Bronchial epithelial cell (primary cell): Measurements from ENCODE around the gene CEACAM16. TPM values are rescaled to one million over a fixed set of nuclear protein-coding genes. Genes with fewer than 3 reads are reported as not detected.
A peak's percentile ranks its signal among the peaks of the same experiment; 100 is the strongest.

Experiments used
- DNase-seq: peaks from one replicate; pipeline ENCODE4 v3.0.0-alpha.2; 2010; ENCODE audit warnings: low read depth
- FAIRE-seq: peaks from 2 replicates; lab custom pipeline; 2011; peaks lifted over from hg19 to GRCh38; lab: Jason Lieb, UNC
- H3K27me3 ChIP-seq: 2 replicates; pipeline ENCODE4 v1.5.1; 2011; ENCODE audit warnings: low read length; ENCODE audit not compliant: control insufficient read depth, insufficient read depth
- H3K36me3 ChIP-seq: 2 replicates; pipeline ENCODE4 v1.5.1; 2011; ENCODE audit warnings: low read length; ENCODE audit not compliant: control insufficient read depth, insufficient read depth
- H3K4me3 ChIP-seq: 2 replicates; pipeline ENCODE4 v1.5.1; 2011; ENCODE audit warnings: mild to moderate bottlenecking, low read depth, low read length, control low read depth
- total RNA-seq: library from RNA; depleted of rRNA; stranded (reverse); fragments of >200 nt; gene quantifications from 2 replicates; pipeline ENCODE4 v1.2.1, GENCODE V29; 2014
- TF ChIP-seq, protein P1 (sequence below): IDR thresholded peaks from 2 replicates; pipeline ENCODE4 v1.5.1; 2011; ENCODE audit warnings: mild to moderate bottlenecking, moderate library complexity, low read length, control low read depth, inconsistent platforms; ENCODE audit not compliant: insufficient read depth, severe bottlenecking

CEACAM16 gene
- total RNA-seq, 1 donor from 2014 or later = not detected

DNA sequence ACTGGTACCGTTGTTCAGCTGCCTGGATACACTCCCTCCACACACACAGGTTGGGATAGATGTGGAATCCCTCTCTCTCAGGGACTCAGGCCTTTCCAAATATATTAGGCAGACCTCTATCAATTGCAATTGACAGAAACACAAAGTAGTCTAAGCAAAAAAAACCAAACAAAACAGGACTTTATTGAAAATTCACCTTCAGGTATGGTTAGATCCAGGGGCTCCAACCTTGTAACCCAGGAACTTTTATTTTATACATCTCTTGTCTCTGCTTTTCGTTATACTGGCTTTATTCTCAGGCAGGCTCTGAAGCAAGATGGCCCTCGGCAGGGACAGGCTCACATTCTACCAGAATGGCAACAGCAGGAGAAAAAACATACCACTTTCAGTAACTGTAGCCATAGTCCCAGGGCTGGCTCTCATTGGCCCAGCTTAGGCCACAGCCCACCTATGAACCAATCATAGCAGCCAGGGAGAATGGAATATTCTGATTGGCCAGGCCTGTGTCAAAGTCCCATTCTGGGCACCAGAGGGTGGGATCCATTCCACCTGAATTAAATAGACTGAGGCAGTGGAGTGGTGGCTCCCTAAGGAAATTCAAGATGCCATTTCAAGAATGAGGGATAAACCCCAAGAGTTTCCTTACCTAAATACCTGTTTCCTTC, 40.8 kb upstream of the CEACAM16 start:
- FAIRE-seq = peak; percentile 66
- no peak for DNase-seq
- H3K4me3 ChIP-seq = no peak overlapping the region
- TF ChIP-seq, protein P1, sequence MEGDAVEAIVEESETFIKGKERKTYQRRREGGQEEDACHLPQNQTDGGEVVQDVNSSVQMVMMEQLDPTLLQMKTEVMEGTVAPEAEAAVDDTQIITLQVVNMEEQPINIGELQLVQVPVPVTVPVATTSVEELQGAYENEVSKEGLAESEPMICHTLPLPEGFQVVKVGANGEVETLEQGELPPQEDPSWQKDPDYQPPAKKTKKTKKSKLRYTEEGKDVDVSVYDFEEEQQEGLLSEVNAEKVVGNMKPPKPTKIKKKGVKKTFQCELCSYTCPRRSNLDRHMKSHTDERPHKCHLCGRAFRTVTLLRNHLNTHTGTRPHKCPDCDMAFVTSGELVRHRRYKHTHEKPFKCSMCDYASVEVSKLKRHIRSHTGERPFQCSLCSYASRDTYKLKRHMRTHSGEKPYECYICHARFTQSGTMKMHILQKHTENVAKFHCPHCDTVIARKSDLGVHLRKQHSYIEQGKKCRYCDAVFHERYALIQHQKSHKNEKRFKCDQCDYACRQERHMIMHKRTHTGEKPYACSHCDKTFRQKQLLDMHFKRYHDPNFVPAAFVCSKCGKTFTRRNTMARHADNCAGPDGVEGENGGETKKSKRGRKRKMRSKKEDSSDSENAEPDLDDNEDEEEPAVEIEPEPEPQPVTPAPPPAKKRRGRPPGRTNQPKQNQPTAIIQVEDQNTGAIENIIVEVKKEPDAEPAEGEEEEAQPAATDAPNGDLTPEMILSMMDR = no peak
- H3K36me3 ChIP-seq = peaks cover 40% of the 10 kb centered on the region
- H3K27me3 ChIP-seq = no peaks in the 10 kb centered on the region

DNA sequence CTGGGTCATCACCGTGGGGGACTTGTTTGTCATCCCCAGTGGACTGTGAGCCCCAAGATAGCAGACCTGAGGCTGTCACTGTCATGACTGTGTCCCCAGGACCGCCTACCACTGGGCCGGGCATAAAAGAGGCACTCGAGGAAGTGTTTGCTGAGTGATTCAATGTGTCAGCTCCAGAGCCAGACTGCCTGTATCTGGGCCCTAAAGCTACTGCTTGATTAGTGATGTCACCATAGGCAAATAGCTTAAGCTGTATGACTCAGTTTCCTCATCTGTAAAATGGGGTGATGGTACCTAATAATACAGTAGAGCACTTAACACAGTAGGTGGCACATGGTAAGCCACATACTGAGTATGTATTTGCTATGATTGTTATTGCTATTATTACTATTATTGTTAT, 38.9 kb upstream of the CEACAM16 start:
- Histone ChIP-seq H3K4me3 (no peak overlapping the region), H3K27me3 (no peaks in the 10 kb centered on the region), H3K36me3 (peaks cover 36% of the 10 kb centered on the region)
- FAIRE-seq (no peak), DNase-seq (peak; percentile 28)
- TF ChIP-seq, protein P1 = no peak

DNA sequence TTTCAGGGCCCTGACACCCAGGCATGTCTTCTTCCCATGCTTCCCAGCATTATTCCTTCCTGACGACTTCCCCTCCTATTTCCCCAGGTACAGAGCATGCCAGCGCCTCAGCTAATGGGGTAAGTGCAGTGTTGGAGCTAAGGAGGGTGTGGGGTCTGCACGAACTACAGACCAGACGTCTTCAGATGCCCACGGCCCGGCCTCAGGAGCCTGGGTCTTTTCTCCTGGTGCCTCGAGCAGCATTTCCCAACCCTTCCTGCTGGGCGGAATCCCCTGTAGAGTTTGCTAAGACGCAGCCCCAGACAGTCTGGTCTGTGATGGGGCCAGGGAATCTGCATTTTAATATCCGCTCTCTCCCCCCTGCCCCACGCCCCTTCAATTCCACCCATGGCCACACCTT, 37.7 kb upstream of the CEACAM16 start:
- FAIRE-seq = no peak
- TF ChIP-seq, protein P1 = no peak
- Histone ChIP-seq H3K36me3 (peaks cover 36% of the 10 kb centered on the region), H3K4me3 (no peak overlapping the region), H3K27me3 (no peaks in the 10 kb centered on the region)
- DNase-seq = no peak

DNA sequence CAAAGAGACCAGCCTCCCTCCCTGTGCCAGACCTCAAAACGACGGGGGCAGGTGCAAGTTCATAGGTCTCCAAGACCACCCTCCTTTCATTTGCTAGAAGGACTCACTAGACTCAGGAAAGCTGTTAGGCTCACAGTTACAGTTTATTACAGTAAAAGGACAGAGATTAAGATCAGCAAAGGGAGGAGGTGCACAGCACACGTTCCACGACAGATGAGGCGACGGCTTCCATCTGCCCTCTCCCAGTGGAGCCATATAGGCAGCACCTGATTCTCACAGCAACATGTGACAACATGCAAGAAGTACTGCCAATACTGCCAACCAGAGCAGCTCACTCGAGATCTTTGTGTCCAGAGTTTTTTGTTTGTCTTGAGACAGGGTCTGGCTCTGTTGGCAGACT, 37.0 kb upstream of the CEACAM16 start:
- DNase-seq (no peak), FAIRE-seq (no peak)
- Histone ChIP-seq H3K4me3 (no peak overlapping the region), H3K36me3 (peaks cover 35% of the 10 kb centered on the region), H3K27me3 (no peaks in the 10 kb centered on the region)
- TF ChIP-seq, protein P1 = no peak

DNA sequence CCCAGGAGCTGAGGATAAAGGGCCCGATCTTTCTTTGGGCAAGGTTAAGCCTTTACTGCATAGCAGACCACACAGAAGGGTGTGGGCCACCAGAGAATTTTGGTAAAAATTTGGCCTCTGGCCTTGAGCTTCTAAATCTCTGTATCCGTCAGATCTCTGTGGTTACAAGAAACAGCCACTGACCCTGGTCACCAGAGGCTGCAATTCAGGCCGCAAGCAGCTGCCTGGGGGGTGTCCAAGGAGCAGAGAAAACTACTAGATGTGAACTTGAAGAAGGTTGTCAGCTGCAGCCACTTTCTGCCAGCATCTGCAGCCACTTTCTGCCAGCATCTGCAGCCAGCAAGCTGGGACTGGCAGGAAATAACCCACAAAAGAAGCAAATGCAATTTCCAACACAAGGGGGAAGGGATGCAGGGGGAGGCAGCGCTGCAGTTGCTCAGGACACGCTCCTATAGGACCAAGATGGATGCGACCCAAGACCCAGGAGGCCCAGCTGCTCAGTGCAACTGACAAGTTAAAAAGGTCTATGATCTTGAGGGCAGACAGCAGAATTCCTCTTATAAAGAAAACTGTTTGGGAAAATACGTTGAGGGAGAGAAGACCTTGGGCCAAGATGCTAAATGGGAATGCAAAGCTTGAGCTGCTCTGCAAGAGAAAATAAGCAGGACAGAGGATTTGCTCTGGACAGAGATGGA, 36.1 kb upstream of the CEACAM16 start:
- TF ChIP-seq, protein P1 = no peak
- Histone ChIP-seq H3K4me3 (no peak overlapping the region), H3K27me3 (no peaks in the 10 kb centered on the region), H3K36me3 (peaks cover 30% of the 10 kb centered on the region)
- DNase-seq = no peak
- FAIRE-seq = no peak
